PC-9 (cell line): ENCODE measurements around the gene GDPD4. TPM values are rescaled to one million over a fixed set of nuclear protein-coding genes. Genes with fewer than 3 reads are reported as not detected.

Experiments used
- BruUV-seq: library from RNA; stranded (reverse); fragments of 400-500 nt; replicated peaks from 2 replicates; lab custom pipeline; 2021; lab: Mats Ljungman, UMichigan
- CTCF ChIA-PET: fragments of 300-600 bp; sonication (Branson Sonifier 250); formaldehyde crosslinking; loops from one replicate; lab custom pipeline; 2022; ENCODE audit warnings: antibody characterized with exemption; lab: Charles Lee
- POLR2A ChIA-PET: fragments of 300-600 bp; sonication (Branson Sonifier 250); formaldehyde crosslinking; loops from one replicate; lab custom pipeline; 2022; ENCODE audit warnings: antibody characterized with exemption; ENCODE audit not compliant: unreplicated experiment; lab: Charles Lee
- DNase-seq, 2 experiments: peaks; one replicate each; pipeline versions ENCODE4 v3.0.0 to v3.0.0-alpha.2; 2015 to 2022; ENCODE audit warnings: mixed read lengths in 1 of 2
- H2AFZ ChIP-seq: fragments of 200-600 bp; sonication (generic); 2 replicates; pipeline ENCODE4 v1.8.1; 2017; ENCODE audit warnings: antibody characterized with exemption
- H3F3A ChIP-seq: fragments of 200-600 bp; sonication (generic); 2 replicates; pipeline ENCODE4 v1.8.1; 2017; ENCODE audit warnings: antibody characterized with exemption, mild to moderate bottlenecking, low read depth; ENCODE audit not compliant: insufficient read depth
- H3K27ac ChIP-seq: fragments of 200-600 bp; sonication (generic); 2 replicates; pipeline ENCODE4 v1.6.1; 2016; ENCODE audit warnings: mixed run types
- H3K27me3 ChIP-seq: fragments of 200-600 bp; sonication (generic); 2 replicates; pipeline ENCODE4 v1.6.1; 2016; ENCODE audit warnings: low read depth, mixed run types; ENCODE audit not compliant: insufficient read depth
- H3K36me3 ChIP-seq: fragments of 200-600 bp; sonication (generic); 2 replicates; pipeline ENCODE4 v1.6.1; 2016; ENCODE audit warnings: low read depth, mixed run types
- H3K4me1 ChIP-seq: fragments of 200-600 bp; sonication (generic); replicated peaks from 2 replicates; pipeline ENCODE4 v1.6.1; 2016; ENCODE audit warnings: mixed run types; ENCODE audit not compliant: insufficient read depth
- H3K4me2 ChIP-seq: fragments of 200-600 bp; sonication (generic); 2 replicates; pipeline ENCODE4 v1.6.1; 2017; ENCODE audit warnings: mixed run types
- H3K4me3 ChIP-seq: fragments of 200-600 bp; sonication (generic); 2 replicates; pipeline ENCODE4 v1.6.1; 2016; ENCODE audit warnings: mixed run types
- H3K79me2 ChIP-seq: fragments of 200-600 bp; sonication (generic); 2 replicates; pipeline ENCODE4 v1.6.1; 2017; ENCODE audit warnings: low read depth, mixed run types
- H3K9me2 ChIP-seq: fragments of 200-600 bp; sonication (generic); 2 replicates; pipeline ENCODE4 v1.8.1; 2017; ENCODE audit warnings: mild to moderate bottlenecking; ENCODE audit not compliant: insufficient read depth
- H3K9me3 ChIP-seq: fragments of 200-600 bp; sonication (generic); 2 replicates; pipeline ENCODE4 v1.8.1; 2016; ENCODE audit warnings: low read depth; ENCODE audit not compliant: insufficient read depth
- H4K20me1 ChIP-seq: fragments of 200-600 bp; sonication (generic); 2 replicates; pipeline ENCODE4 v1.8.1; 2017; ENCODE audit not compliant: insufficient read depth
- CTCF ChIP-seq: fragments of 200-600 bp; sonication (generic); conservative IDR thresholded peaks from 2 replicates; pipeline ENCODE4 v1.6.1; 2017; ENCODE audit warnings: mixed run types, antibody characterized with exemption, mild to moderate bottlenecking, moderate library complexity
- EZH2 ChIP-seq: fragments of 200-600 bp; sonication (generic); IDR thresholded peaks from 2 replicates; pipeline ENCODE4 v1.8.0; 2017; ENCODE audit warnings: antibody characterized with exemption, low read depth
- intact Hi-C: fragments of 100-400 bp; cut with micrococcal nuclease; formaldehyde crosslinking; loops from one replicate; pipeline ENCODE4 v1.10.0; 2022; ENCODE audit not compliant: unreplicated experiment
- total RNA-seq: library from RNA; stranded (reverse); gene quantifications from 2 replicates; pipeline ENCODE4 v1.2.3, GENCODE V29; 2021

Gene GDPD4
- total RNA-seq, 1 experiment from 2014 or later: not detected

GRCh38 chr11:77171885-77172665 is 129.4 kb downstream of the GDPD4 start:
- Histone ChIP-seq H3K36me3 (no peaks in the 10 kb centered on the region), H2AFZ (no peak overlapping the region), H4K20me1 (no peaks in the 10 kb centered on the region), H3K79me2 (no peaks in the 10 kb centered on the region), H3K9me2 (no peaks in the 10 kb centered on the region), H3K4me3 (no peak overlapping the region), H3K4me2 (no peak overlapping the region), H3K9me3 (no peaks in the 10 kb centered on the region), H3F3A (no peaks in the 10 kb centered on the region), H3K27ac (no peak overlapping the region), H3K27me3 (peaks cover 9% of the 10 kb centered on the region; the same call in 1 of the 2 replicates), H3K4me1 (peaks cover 8% of the 10 kb centered on the region; the same call in 1 of the 2 replicates)
- TF ChIP-seq CTCF: no peak
- TF ChIP-seq EZH2: no peak
- no peak for DNase-seq
- ChIA-PET CTCF (no interaction called here), POLR2A (no interaction called here)
- no TSS peak for BruUV-seq
- intact Hi-C loops: loop anchor here (2.0 kb wide), 1 partner anchor 41 kb away; no protein-coding TSS in a partner anchor

- intact Hi-C loops: loop anchor here (2.0 kb wide), 1 partner anchor 40 kb away; no protein-coding TSS in a partner anchor
These were observed 130.2 kb downstream of the GDPD4 start for GRCh38 chr11:77171254-77171653.

GRCh38 chr11:77170107-77170506 is 131.4 kb downstream of the GDPD4 start:
- H3K4me2 ChIP-seq: no peak overlapping the region
- no peak overlapping the region for H3K27ac ChIP-seq
- intact Hi-C loops: loop anchor here (2.0 kb wide), 1 partner anchor 39 kb away; no protein-coding TSS in a partner anchor
- no peaks in the 10 kb centered on the region for H3F3A ChIP-seq
- no peak overlapping the region for H3K4me3 ChIP-seq
- ChIA-PET CTCF (interaction anchor here (1.0 kb wide), 1 partner anchor 43 kb away, joined by 6 read pairs; no protein-coding TSS in a partner anchor), POLR2A (interaction anchor here (0.7 kb wide), 1 partner anchor 708 kb away, joined by 3 read pairs; no protein-coding TSS in a partner anchor)
- DNase-seq: peak; percentile 73 to 82
- no TSS peak for BruUV-seq
- TF ChIP-seq EZH2 (no peak), CTCF (no peak)
- no peaks in the 10 kb centered on the region for H4K20me1 ChIP-seq
- no peaks in the 10 kb centered on the region for H3K36me3 ChIP-seq
- peaks cover 8% of the 10 kb centered on the region; the same call in 1 of the 2 replicates for H3K4me1 ChIP-seq
- H3K9me2 ChIP-seq: no peaks in the 10 kb centered on the region
- H3K79me2 ChIP-seq: no peaks in the 10 kb centered on the region
- no peak overlapping the region for H2AFZ ChIP-seq
- no peaks in the 10 kb centered on the region for H3K9me3 ChIP-seq
- H3K27me3 ChIP-seq: peaks cover 26% of the 10 kb centered on the region; the same call in 1 of the 2 replicates

More at GRCh38 chr11:77171254-77171653, 130.2 kb downstream of the GDPD4 start:
- H3K27ac ChIP-seq: no peak overlapping the region
- H3K27me3 ChIP-seq: peaks cover 17% of the 10 kb centered on the region; the same call in 1 of the 2 replicates
- H2AFZ ChIP-seq: no peak overlapping the region
- ChIA-PET CTCF (no interaction called here), POLR2A (no interaction called here)
- H3K4me3 ChIP-seq: no peak overlapping the region
- H3K4me1 ChIP-seq: peaks cover 8% of the 10 kb centered on the region; the same call in 1 of the 2 replicates
- no peaks in the 10 kb centered on the region for H3K79me2 ChIP-seq
- no peaks in the 10 kb centered on the region for H3K36me3 ChIP-seq
- DNase-seq: no peak
- TF ChIP-seq CTCF (no peak), EZH2 (no peak)
- no peaks in the 10 kb centered on the region for H3K9me2 ChIP-seq
- no TSS peak for BruUV-seq
- no peaks in the 10 kb centered on the region for H4K20me1 ChIP-seq
- no peak overlapping the region for H3K4me2 ChIP-seq
- H3F3A ChIP-seq: no peaks in the 10 kb centered on the region
- no peaks in the 10 kb centered on the region for H3K9me3 ChIP-seq
